Fibroblast of villous mesenchyme (primary cell): ENCODE measurements around the gene ZNF451. TPM values are rescaled to one million over a fixed set of nuclear protein-coding genes. Genes with fewer than 3 reads are reported as not detected.

Experiments used
- DNase-seq: peaks from one replicate; pipeline ENCODE4 v3.0.0-alpha.2; 2010; ENCODE audit warnings: low read depth
- H3K4me3 ChIP-seq: 2 replicates; pipeline ENCODE4 v1.5.1; 2011; ENCODE audit warnings: low read depth, mild to moderate bottlenecking, low read length
- total RNA-seq: library from RNA; depleted of rRNA; stranded (reverse); fragments of >200 nt; gene quantifications from 2 replicates; pipeline ENCODE4 v1.2.3, GENCODE V29; 2012
- TF ChIP-seq, protein P1 (sequence below): IDR thresholded peaks from 2 replicates; pipeline ENCODE4 v1.5.1; 2012; ENCODE audit warnings: low read depth, mild to moderate bottlenecking, low read length; ENCODE audit not compliant: insufficient read depth

ZNF451 gene
- total RNA-seq, 1 donor = 85.1 TPM

GRCh38 chr6:57147955-57148858 is 58.2 kb downstream of the ZNF451 start:
- DNase-seq = no peak
- TF ChIP-seq, protein P1, sequence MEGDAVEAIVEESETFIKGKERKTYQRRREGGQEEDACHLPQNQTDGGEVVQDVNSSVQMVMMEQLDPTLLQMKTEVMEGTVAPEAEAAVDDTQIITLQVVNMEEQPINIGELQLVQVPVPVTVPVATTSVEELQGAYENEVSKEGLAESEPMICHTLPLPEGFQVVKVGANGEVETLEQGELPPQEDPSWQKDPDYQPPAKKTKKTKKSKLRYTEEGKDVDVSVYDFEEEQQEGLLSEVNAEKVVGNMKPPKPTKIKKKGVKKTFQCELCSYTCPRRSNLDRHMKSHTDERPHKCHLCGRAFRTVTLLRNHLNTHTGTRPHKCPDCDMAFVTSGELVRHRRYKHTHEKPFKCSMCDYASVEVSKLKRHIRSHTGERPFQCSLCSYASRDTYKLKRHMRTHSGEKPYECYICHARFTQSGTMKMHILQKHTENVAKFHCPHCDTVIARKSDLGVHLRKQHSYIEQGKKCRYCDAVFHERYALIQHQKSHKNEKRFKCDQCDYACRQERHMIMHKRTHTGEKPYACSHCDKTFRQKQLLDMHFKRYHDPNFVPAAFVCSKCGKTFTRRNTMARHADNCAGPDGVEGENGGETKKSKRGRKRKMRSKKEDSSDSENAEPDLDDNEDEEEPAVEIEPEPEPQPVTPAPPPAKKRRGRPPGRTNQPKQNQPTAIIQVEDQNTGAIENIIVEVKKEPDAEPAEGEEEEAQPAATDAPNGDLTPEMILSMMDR = no peak
- no peak overlapping the region for H3K4me3 ChIP-seq

DNA sequence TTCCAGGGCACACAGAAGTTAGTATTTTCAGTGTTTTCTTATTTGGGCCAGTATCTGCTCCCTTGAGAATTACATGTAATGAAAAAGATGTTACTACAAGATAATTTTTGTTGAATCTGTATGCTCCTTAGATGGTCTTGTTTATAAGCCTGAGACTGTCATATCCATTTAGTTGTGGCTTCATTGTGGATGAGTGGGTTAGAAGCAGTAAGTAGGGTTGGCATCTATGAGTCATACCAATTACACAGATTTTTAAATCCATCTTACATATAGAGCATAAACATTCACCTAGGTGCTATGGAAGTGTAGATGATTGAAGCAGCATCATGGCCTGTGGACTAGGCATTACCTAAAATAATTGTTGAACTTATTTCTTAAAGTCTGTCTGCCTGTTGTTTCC is 68.7 kb downstream of the ZNF451 start:
- no peak overlapping the region for H3K4me3 ChIP-seq
- TF ChIP-seq, protein P1 = no peak
- DNase-seq = no peak

DNA sequence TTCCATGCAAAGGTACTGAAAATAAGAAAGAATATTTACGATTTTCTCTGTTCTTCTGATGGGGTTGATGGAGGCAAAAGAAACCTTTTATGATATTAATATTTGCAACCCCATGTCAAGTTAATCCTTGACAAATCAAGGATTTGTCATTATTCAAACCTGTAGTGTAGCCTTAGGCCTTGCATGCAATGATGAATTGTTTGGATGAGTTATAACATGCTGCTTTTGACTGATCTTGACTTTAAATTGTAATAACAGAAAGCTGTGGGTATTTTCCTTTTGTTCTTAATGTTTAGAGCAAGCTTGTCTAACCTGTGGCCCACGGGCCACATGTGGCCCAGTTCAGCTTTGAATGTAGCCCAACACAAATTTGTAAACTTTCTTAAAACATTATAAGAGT is 69.1 kb downstream of the ZNF451 start:
- TF ChIP-seq, protein P1 = no peak
- H3K4me3 ChIP-seq = no peak overlapping the region
- no peak for DNase-seq

DNA sequence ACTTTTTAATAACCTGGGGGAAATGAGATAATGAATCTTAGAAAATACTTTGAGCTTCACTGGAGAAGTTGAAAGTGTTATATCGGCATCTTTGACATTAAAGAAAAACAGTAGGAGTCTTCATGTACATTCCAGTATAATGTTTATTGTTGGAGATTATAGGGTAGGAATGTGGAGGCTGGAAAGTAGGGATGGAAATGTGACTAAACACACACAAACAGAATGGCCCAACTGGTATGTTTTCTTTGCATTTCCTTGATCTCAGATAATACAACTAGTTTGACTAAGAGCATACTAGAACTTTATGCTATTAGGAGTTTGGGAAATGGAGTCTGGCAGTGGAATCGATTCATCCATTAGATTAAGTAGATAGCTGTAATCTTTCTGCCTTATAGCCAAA is 72.0 kb downstream of the ZNF451 start:
- TF ChIP-seq, protein P1 = no peak
- H3K4me3 ChIP-seq = no peak overlapping the region
- peak; percentile 39 for DNase-seq

DNA sequence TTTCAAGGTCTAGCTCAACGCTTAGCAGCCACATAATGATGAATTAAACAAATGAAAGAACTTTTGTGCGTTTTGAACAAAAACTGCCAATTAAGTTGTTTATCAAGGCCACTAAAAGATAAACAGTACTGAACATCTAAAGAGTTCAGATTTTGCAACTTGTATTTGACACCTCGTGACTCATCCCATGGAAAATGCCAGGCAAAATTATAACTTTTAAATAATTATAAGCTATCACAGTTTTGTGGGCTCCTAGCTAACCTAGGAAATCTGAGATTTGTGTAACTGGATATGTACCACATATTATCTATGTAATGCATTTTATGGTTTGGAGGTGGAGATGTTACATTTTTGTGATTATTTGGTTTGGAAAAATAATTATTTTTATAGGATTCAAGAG is 72.5 kb downstream of the ZNF451 start:
- TF ChIP-seq, protein P1 = no peak
- H3K4me3 ChIP-seq = no peak overlapping the region
- DNase-seq = peak; percentile 66

- TF ChIP-seq, protein P1 = no peak
- no peak for DNase-seq
- no peak overlapping the region for H3K4me3 ChIP-seq
These were observed 74.0 kb downstream of the ZNF451 start for GRCh38 chr6:57163956-57164355.
